22Rv1 (cell line): ENCODE data around the gene KCNF1.

Experiments
- CTCF ChIP-seq: fragments of 450-650 bp; IDR thresholded peaks from 2 replicates; pipeline ENCODE4 v1.5.1; 2017; ENCODE audit warnings: mild to moderate bottlenecking
- ZFX ChIP-seq: fragments of 450-650 bp; IDR thresholded peaks from 2 replicates; pipeline ENCODE4 v1.6.1; 2017; ENCODE audit warnings: antibody characterized with exemption, borderline replicate concordance

GRCh38 chr2:10880586-10881321, 31.0 kb upstream of the KCNF1 start:
- TF ChIP-seq CTCF (no peak), ZFX (no peak)
